Measurements from ENCODE around the gene RHCG.

RHCG gene

GRCh38 chr15:89523101-89523500 lies 26.7 kb upstream of the RHCG start:
- Histone ChIP-seq H3K9me3 (ENCODE audit: control insufficient read depth, low read length) (no peaks in the 10 kb centered on the region), H3K4me1 (ENCODE audit: control insufficient read depth, insufficient read depth, low read length) (no peaks in the 10 kb centered on the region), H3K4me3 (ENCODE audit: low read length) (no peak overlapping the region), H3K27me3 (ENCODE audit: control insufficient read depth, insufficient read depth, low read length) (no peaks in the 10 kb centered on the region), H3K9ac (ENCODE audit: low read length) (no peak overlapping the region), H3K36me3 (ENCODE audit: control insufficient read depth, insufficient read depth, low read length) (no peaks in the 10 kb centered on the region)

GRCh38 chr15:89521605-89522004 lies 25.2 kb upstream of the RHCG start:
- Histone ChIP-seq H3K36me3 (ENCODE audit: control insufficient read depth, insufficient read depth, low read length) (no peaks in the 10 kb centered on the region), H3K4me3 (ENCODE audit: low read length) (no peak overlapping the region), H3K27me3 (ENCODE audit: control insufficient read depth, insufficient read depth, low read length) (peaks cover 4% of the 10 kb centered on the region), H3K9ac (ENCODE audit: low read length) (no peak overlapping the region), H3K9me3 (ENCODE audit: control insufficient read depth, low read length) (no peaks in the 10 kb centered on the region), H3K4me1 (ENCODE audit: control insufficient read depth, insufficient read depth, low read length) (no peaks in the 10 kb centered on the region)

- no peaks in the 10 kb centered on the region for H3K9me3 ChIP-seq (ENCODE audit: control insufficient read depth, low read length)
- no peaks in the 10 kb centered on the region for H3K36me3 ChIP-seq (ENCODE audit: control insufficient read depth, insufficient read depth, low read length)
- no peaks in the 10 kb centered on the region for H3K4me1 ChIP-seq (ENCODE audit: control insufficient read depth, insufficient read depth, low read length)
- no peak overlapping the region for H3K9ac ChIP-seq (ENCODE audit: low read length)
- no peak overlapping the region for H3K4me3 ChIP-seq (ENCODE audit: low read length)
- H3K27me3 ChIP-seq (ENCODE audit: control insufficient read depth, insufficient read depth, low read length), result peaks cover 9% of the 10 kb centered on the region
Observed at GRCh38 chr15:89515477-89515876, 19.1 kb upstream of the RHCG start.

GRCh38 chr15:89514596-89515406 lies 18.4 kb upstream of the RHCG start:
- no peaks in the 10 kb centered on the region for H3K9me3 ChIP-seq (ENCODE audit: control insufficient read depth, low read length)
- peaks cover 9% of the 10 kb centered on the region for H3K27me3 ChIP-seq (ENCODE audit: control insufficient read depth, insufficient read depth, low read length)
- no peak overlapping the region for H3K4me3 ChIP-seq (ENCODE audit: low read length)
- H3K4me1 ChIP-seq (ENCODE audit: control insufficient read depth, insufficient read depth, low read length), result no peaks in the 10 kb centered on the region
- no peak overlapping the region for H3K9ac ChIP-seq (ENCODE audit: low read length)
- no peaks in the 10 kb centered on the region for H3K36me3 ChIP-seq (ENCODE audit: control insufficient read depth, insufficient read depth, low read length)

GRCh38 chr15:89514186-89514585 lies 17.8 kb upstream of the RHCG start:
- Histone ChIP-seq H3K4me1 (ENCODE audit: control insufficient read depth, insufficient read depth, low read length) (no peaks in the 10 kb centered on the region), H3K27me3 (ENCODE audit: control insufficient read depth, insufficient read depth, low read length) (peaks cover 9% of the 10 kb centered on the region), H3K9me3 (ENCODE audit: control insufficient read depth, low read length) (no peaks in the 10 kb centered on the region), H3K4me3 (ENCODE audit: low read length) (no peak overlapping the region), H3K9ac (ENCODE audit: low read length) (no peak overlapping the region), H3K36me3 (ENCODE audit: control insufficient read depth, insufficient read depth, low read length) (no peaks in the 10 kb centered on the region)

GRCh38 chr15:89513284-89513683 lies 16.9 kb upstream of the RHCG start:
- Histone ChIP-seq H3K27me3 (ENCODE audit: control insufficient read depth, insufficient read depth, low read length) (peaks cover 9% of the 10 kb centered on the region), H3K9ac (ENCODE audit: low read length) (no peak overlapping the region), H3K9me3 (ENCODE audit: control insufficient read depth, low read length) (no peaks in the 10 kb centered on the region), H3K36me3 (ENCODE audit: control insufficient read depth, insufficient read depth, low read length) (no peaks in the 10 kb centered on the region), H3K4me3 (ENCODE audit: low read length) (no peak overlapping the region), H3K4me1 (ENCODE audit: control insufficient read depth, insufficient read depth, low read length) (no peaks in the 10 kb centered on the region)

GRCh38 chr15:89512631-89513030 lies 16.2 kb upstream of the RHCG start:
- Histone ChIP-seq H3K9me3 (ENCODE audit: control insufficient read depth, low read length) (no peaks in the 10 kb centered on the region), H3K9ac (ENCODE audit: low read length) (no peak overlapping the region), H3K4me1 (ENCODE audit: control insufficient read depth, insufficient read depth, low read length) (no peaks in the 10 kb centered on the region), H3K4me3 (ENCODE audit: low read length) (no peak overlapping the region), H3K36me3 (ENCODE audit: control insufficient read depth, insufficient read depth, low read length) (no peaks in the 10 kb centered on the region), H3K27me3 (ENCODE audit: control insufficient read depth, insufficient read depth, low read length) (peaks cover 9% of the 10 kb centered on the region)

GRCh38 chr15:89506026-89506686 lies 9.8 kb upstream of the RHCG start:
- no peak overlapping the region for H3K4me3 ChIP-seq (ENCODE audit: low read length)
- H3K9ac ChIP-seq (ENCODE audit: low read length), result no peak overlapping the region
- peaks cover 11% of the 10 kb centered on the region for H3K27me3 ChIP-seq (ENCODE audit: control insufficient read depth, insufficient read depth, low read length)
- H3K9me3 ChIP-seq (ENCODE audit: control insufficient read depth, low read length), result no peaks in the 10 kb centered on the region
- no peaks in the 10 kb centered on the region for H3K36me3 ChIP-seq (ENCODE audit: control insufficient read depth, insufficient read depth, low read length)
- H3K4me1 ChIP-seq (ENCODE audit: control insufficient read depth, insufficient read depth, low read length), result no peaks in the 10 kb centered on the region

- Histone ChIP-seq H3K36me3 (ENCODE audit: control insufficient read depth, insufficient read depth, low read length) (no peaks in the 10 kb centered on the region), H3K9ac (ENCODE audit: low read length) (no peak overlapping the region), H3K4me1 (ENCODE audit: control insufficient read depth, insufficient read depth, low read length) (no peaks in the 10 kb centered on the region), H3K4me3 (ENCODE audit: low read length) (no peak overlapping the region), H3K9me3 (ENCODE audit: control insufficient read depth, low read length) (no peaks in the 10 kb centered on the region), H3K27me3 (ENCODE audit: control insufficient read depth, insufficient read depth, low read length) (peaks cover 11% of the 10 kb centered on the region)
Observed at GRCh38 chr15:89504166-89504565, 7.8 kb upstream of the RHCG start.

GRCh38 chr15:89502867-89503595 lies 6.6 kb upstream of the RHCG start:
- Histone ChIP-seq H3K4me3 (ENCODE audit: low read length) (no peak overlapping the region), H3K9me3 (ENCODE audit: control insufficient read depth, low read length) (no peaks in the 10 kb centered on the region), H3K36me3 (ENCODE audit: control insufficient read depth, insufficient read depth, low read length) (no peaks in the 10 kb centered on the region), H3K9ac (ENCODE audit: low read length) (no peak overlapping the region), H3K27me3 (ENCODE audit: control insufficient read depth, insufficient read depth, low read length) (peaks cover 11% of the 10 kb centered on the region), H3K4me1 (ENCODE audit: control insufficient read depth, insufficient read depth, low read length) (no peaks in the 10 kb centered on the region)

- no peak overlapping the region for H3K9ac ChIP-seq (ENCODE audit: low read length)
- H3K9me3 ChIP-seq (ENCODE audit: control insufficient read depth, low read length), result no peaks in the 10 kb centered on the region
- H3K36me3 ChIP-seq (ENCODE audit: control insufficient read depth, insufficient read depth, low read length), result no peaks in the 10 kb centered on the region
- H3K4me3 ChIP-seq (ENCODE audit: low read length), result no peak overlapping the region
- H3K27me3 ChIP-seq (ENCODE audit: control insufficient read depth, insufficient read depth, low read length), result peaks cover 19% of the 10 kb centered on the region
- peaks cover 2% of the 10 kb centered on the region for H3K4me1 ChIP-seq (ENCODE audit: control insufficient read depth, insufficient read depth, low read length)
Observed at GRCh38 chr15:89501646-89502045, 5.3 kb upstream of the RHCG start.

All from mucosa of stomach (tissue), 1 donor.